ENCODE measurements around the gene LAMTOR5.
A peak's percentile ranks its signal among the peaks of the same experiment; 100 is the strongest.

The LAMTOR5 gene

GRCh38 chr1:110385369-110385768, 22.1 kb downstream of the LAMTOR5 start:
- no peak for DNase-seq

- DNase-seq: no peak
Measured at GRCh38 chr1:110384581-110385321, 22.7 kb downstream of the LAMTOR5 start.

- no peak for DNase-seq
Measured at GRCh38 chr1:110383251-110383990, 24.1 kb downstream of the LAMTOR5 start.

- no peak for DNase-seq
Measured at GRCh38 chr1:110380672-110381283, 26.7 kb downstream of the LAMTOR5 start.

- DNase-seq: no peak
Measured at GRCh38 chr1:110375490-110375889, 32.0 kb downstream of the LAMTOR5 start.

- DNase-seq: peak; percentile 54
Measured at GRCh38 chr1:110370827-110371226, 36.7 kb downstream of the LAMTOR5 start.

- no peak for DNase-seq
Measured at GRCh38 chr1:110364221-110364620, 43.3 kb downstream of the LAMTOR5 start.

GRCh38 chr1:110361856-110362255, 45.6 kb downstream of the LAMTOR5 start:
- no peak for DNase-seq

GRCh38 chr1:110360431-110360830, 47.1 kb downstream of the LAMTOR5 start:
- no peak for DNase-seq

- DNase-seq: peak; percentile 6
Measured at GRCh38 chr1:110356379-110356778, 51.1 kb downstream of the LAMTOR5 start.

- DNase-seq: no peak
Measured at GRCh38 chr1:110355321-110355720, 52.2 kb downstream of the LAMTOR5 start.

All from NCI-H226 (cell line).